HG02938 (cell line): ENCODE results near the gene BRD4.

Source experiments
- ATAC-seq: cut with Tn5 transposase; IDR thresholded peaks from one replicate; pipeline ENCODE4 v1.9.1; 2021; ENCODE audit warnings: mild to moderate bottlenecking, moderate library complexity; ENCODE audit not compliant: unreplicated experiment

BRD4 gene

GRCh38 chr19:15197275-15197941, 134.9 kb downstream of the BRD4 start:
- ATAC-seq = no peak

GRCh38 chr19:15196360-15197005, 135.9 kb downstream of the BRD4 start:
- no peak for ATAC-seq

GRCh38 chr19:15195371-15196334, 136.7 kb downstream of the BRD4 start:
- no peak for ATAC-seq

DNA sequence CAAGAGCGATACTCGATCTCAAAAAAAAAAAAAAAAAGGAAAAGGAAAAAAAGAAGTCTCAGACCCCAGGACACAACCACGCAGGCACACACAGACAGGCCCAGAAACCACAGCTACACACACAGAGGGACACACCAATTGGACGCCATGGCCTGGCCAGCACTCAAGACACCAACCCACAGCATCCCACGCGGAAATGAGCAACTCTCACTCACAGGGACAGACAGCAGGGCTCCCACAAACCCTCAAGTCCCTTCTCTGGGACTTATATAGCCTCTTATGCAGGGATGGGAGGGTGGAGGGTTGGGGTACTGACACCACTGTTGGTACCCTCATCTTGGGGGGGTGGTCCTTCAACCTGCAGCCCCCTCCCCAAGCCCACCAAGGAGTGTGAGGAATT, 137.4 kb downstream of the BRD4 start:
- ATAC-seq = no peak

- no peak for ATAC-seq
Measured at GRCh38 chr19:15191982-15192381, 140.4 kb downstream of the BRD4 start.

DNA sequence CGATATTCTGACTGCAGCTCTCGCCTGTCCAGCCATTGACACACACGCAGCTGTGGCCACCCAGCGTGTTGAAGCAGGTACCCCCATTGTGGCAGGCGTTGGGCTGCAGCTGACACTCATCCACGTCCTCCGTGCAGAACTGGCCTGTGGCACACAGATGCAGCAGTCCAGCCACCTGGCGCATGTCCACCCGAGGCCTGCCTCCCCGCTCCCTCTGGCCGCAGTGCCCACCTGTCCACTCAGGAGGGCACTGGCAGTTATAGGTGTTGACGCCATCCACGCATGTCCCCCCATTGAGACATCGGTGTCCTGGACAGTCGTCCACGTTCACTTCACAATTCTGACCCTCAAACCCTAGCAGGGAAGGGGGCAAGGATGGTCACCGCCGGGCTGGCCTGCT, 140.8 kb downstream of the BRD4 start:
- no peak for ATAC-seq

- no peak for ATAC-seq
Measured at GRCh38 chr19:15188851-15189250, 143.5 kb downstream of the BRD4 start.

GRCh38 chr19:15187026-15188007, 145.0 kb downstream of the BRD4 start:
- no peak for ATAC-seq
